ENCODE data around the gene EHMT1. TPM values are rescaled to one million over a fixed set of nuclear protein-coding genes. Genes with fewer than 3 reads are reported as not detected.
A peak's percentile ranks its signal among the peaks of the same experiment; 100 is the strongest.

Gene EHMT1
- total RNA-seq, 1 experiment from 2014 or later = 112 TPM

- TF ChIP-seq CTCF (conservative IDR thresholded peaks at IDR 0.05) = peak; percentile 24; the same call in 1 of the 3 replicates
- Histone ChIP-seq H3K27ac (ENCODE audit: insufficient read length, low read depth, low read length) (no peak overlapping the region), H2BK15ac (ENCODE audit: low read depth, low read length) (no peak overlapping the region), H3T11ph (ENCODE audit: low read length) (no peak overlapping the region), H3K56ac (ENCODE audit: insufficient read length, low read depth, low read length) (no peak overlapping the region), H3K9ac (ENCODE audit: extremely low read depth, insufficient read length, low read length) (no peak overlapping the region), H4K91ac (ENCODE audit: insufficient read length, low read depth, low read length) (no peak overlapping the region), H3K23me2 (ENCODE audit: insufficient read length, low read depth, low read length, poor library complexity, severe bottlenecking) (no peaks in the 10 kb centered on the region), H3K23ac (ENCODE audit: insufficient read length, low read depth, low read length) (no peak overlapping the region), H3K4ac (ENCODE audit: low read depth, low read length) (no peak overlapping the region), H4K5ac (ENCODE audit: insufficient read length, low read depth, low read length) (no peak overlapping the region), H3K27me3 (ENCODE audit: insufficient read depth, low read length) (no peaks in the 10 kb centered on the region), H4K8ac (replicated peaks; ENCODE audit: insufficient read length, low read depth, low read length) (no peak overlapping the region), H2BK120ac (ENCODE audit: low read depth, low read length, poor library complexity, severe bottlenecking) (no peak overlapping the region), H2BK20ac (ENCODE audit: low read depth, low read length, poor library complexity, severe bottlenecking) (no peak overlapping the region), H3K14ac (ENCODE audit: insufficient read depth, low read length) (no peak overlapping the region; the same call in 1 of the 2 replicates), H2BK5ac (ENCODE audit: insufficient read length, low read length) (no peak overlapping the region), H3K4me1 (ENCODE audit: insufficient read depth, low read length) (peaks cover 7% of the 10 kb centered on the region; the same call in 1 of the 2 replicates), H3K79me1 (ENCODE audit: insufficient read depth, low read depth, low read length, poor library complexity, severe bottlenecking) (no peaks in the 10 kb centered on the region), H3K18ac (ENCODE audit: insufficient read length, low read depth, low read length) (no peak overlapping the region), H2BK12ac (ENCODE audit: insufficient read length, low read depth, low read length) (no peak overlapping the region), H2AFZ (ENCODE audit: low read length) (no peak overlapping the region), H2AK5ac (ENCODE audit: insufficient read length, low read length) (no peak overlapping the region), H4K20me1 (ENCODE audit: control insufficient read depth, insufficient read depth, insufficient read length) (peaks cover 5% of the 10 kb centered on the region), H3K79me2 (ENCODE audit: insufficient read depth, low read length) (no peaks in the 10 kb centered on the region; the same call in 1 of the 2 replicates), H3K4me2 (ENCODE audit: insufficient read depth, insufficient read length, low read length) (no peak overlapping the region), H3K9me3 (ENCODE audit: control insufficient read depth, low read depth, low read length) (no peaks in the 10 kb centered on the region)
- Mint-ChIP-seq H3K4me1 (peaks cover 28 to 30% of the 10 kb centered on the region in 2 experiments), H3K9me3 (no peaks in the 10 kb centered on the region; a peak in 1 of 5 replicates), H3K27me3 (ENCODE audit: low read depth) (no peaks in the 10 kb centered on the region; the same call in 1 of the 2 replicates), H3K4me3 (peak overlapping the region; percentile 6 to 26; a peak in 2 of 5 replicates), H3K27ac (peak overlapping the region; percentile 71 to 94 (median 92); a peak in 6 of 7 replicates), H3K36me3 (ENCODE audit: insufficient read depth in 1 of 3, low read depth in 3 of 3) (peaks cover 34 to 48% (median 41%) of the 10 kb centered on the region in 3 experiments)
- no CpG with 5 or more reads among the region's 16 CpGs for WGBS (ENCODE audit: extremely low coverage, insufficient read length, low lambda C conversion rate)
- DNase-seq = peak; percentile 42
Measured at GRCh38 chr9:137785704-137786161, 166.9 kb downstream of the EHMT1 start.

Data from H9 (cell line).